ENCODE data around the gene CHST6.
"Not testable (repeated sequence)": the region's sequence is repeated elsewhere in the genome, so short reads cannot be mapped to it uniquely, and the experiment has no call there.

Gene CHST6

DNA sequence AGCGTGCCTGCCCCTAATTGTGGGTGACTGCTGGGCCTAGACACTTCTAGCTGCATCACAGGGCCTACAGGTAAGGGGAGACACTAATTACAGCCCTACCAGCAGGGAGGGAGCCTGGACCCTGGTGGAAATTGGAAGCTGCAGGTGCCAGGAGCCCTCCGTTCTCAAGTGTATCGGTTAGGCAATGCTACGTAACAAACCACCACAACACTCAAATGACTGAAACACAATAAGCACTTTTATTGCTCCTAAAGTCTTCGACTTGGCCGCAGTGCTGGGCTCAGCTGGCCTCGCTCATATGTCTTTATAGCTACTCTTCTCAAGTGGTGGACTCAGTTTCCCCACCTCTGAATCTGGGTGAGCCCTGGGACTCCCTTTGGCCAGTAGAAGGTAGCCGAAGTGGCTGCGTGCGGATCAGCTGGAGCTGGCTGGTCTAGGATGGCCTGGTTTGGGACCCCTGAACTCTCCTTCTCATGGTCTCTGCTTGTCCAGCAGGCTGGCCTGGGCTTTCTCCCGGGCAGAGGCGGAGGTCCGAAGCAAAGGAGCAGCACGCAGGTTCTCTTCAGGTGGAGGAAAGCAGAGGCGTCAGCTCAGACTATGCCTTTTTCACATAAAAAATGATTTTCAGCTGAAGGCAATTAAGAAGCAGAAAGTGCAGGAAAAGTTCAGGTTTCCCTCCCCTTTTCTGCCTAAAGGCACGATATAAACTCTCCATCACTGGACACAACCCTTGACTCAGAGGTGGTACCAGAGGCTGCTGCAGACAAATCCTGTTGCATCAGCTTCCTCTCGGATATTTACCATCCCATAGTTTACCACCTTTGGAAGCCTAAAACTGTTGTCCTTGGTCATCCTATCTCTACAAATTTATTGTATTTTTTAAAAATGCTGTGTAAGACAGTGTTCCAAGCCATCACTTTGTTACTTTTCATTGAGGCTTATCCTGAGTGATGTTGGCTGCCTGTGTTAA is 22.0 kb downstream of the CHST6 start:
- no peak for DNase-seq

DNA sequence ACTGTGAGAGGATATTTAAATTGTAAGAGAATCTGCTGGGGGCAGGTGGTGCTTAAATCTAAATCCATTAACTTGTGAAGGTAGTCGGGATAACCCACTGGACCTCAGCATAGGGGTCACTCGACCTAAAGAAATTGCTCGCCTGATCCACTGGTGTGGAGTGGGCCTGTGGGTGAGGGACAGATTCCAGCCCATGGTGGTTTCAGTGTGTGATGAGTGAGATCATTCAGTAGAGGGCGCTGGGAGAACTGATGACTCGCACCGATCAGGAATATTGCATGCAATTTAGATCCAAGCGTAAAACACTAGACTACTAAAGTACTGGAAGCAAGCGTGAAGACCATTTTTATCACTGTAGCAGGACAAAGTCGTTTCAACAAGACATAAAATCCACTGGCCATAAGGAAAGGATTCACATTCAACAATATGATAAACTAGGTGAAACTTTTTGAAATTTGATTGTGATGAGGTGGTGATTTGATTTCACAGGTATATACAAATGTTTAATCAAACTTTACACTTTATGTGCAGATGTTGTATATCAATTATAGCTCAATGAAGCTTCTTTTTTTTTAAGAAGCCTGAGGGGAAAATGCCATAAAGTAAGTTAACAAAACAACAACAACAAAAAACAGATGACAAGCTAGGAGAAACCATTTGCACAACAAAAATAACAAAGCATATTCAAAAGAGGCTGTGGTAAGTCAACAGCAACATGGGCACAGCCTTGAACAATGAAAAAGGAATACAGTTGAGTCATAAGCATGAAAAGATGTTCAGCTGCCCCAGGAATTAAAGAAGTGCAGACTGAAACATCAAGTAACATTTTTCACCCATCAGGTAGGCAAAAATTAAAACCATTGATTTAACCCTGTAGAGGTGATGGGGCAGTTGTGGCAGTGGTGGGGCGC is 23.3 kb downstream of the CHST6 start:
- DNase-seq: peak; percentile 71

DNA sequence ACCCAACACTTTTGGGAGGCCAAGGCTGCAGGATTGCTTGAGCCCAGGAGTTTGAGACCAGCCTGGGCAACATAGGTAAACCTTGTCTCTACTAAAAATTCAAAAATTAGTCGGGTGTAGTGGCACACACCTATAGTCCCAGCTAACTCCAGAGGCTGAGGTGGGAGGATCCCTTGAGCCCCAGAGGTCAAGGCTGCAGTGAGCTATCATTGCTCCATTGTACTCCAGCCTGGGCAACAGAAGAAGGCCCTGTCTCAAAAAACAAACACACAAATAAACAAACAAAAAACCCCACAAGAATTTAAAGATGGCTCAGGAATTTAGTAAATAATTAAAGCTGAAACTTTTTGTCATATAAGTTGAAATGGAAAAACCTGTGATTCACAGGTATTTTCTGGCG is 28.5 kb downstream of the CHST6 start:
- DNase-seq: no peak

DNA sequence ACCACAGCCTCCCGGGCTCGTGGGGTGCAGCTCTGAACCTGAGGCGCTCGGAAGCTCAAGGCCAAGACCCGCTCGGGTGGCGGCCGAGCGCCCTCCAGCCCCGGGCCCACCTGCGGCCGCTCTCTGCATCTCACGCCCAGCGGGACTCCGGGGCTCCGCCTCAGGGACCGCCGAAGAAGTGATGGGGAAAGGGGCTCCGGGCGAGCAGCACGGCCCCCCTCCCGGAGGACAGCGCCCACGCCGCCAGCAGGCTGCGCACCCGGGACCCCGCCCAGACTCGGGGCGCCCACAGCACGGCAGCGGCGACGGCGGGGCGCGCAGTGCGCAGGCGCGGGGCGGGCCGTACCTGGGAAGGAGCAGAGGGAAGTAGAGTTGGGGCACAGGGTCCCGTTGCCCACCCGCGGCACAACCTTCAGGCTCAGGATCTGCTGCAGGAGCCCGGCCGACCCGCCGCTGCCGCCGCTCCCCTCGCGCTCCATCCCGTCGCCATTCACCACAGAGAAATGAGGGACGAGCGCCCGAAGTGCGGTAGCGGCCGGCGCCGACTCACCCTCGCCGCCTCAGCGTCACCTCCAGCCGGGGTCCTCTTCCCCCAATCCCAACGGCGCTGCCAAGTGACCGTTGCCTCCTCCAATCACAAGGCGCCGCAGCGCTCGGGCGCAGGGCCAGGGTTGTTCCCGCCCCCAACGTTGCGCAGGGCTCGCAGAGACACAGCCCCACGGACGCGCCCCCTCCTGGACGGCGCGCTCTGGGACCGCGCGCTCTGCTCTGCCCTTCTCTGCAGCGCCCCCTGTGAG is 30.9 kb downstream of the CHST6 start, which contains the start of gene TMEM170A:
Gene TMEM170A (minus strand): TSS at position 568 of the 797 bp plus-strand sequence. CDS start 89 bp downstream, at position 479.
- DNase-seq: peak; percentile 100

DNA sequence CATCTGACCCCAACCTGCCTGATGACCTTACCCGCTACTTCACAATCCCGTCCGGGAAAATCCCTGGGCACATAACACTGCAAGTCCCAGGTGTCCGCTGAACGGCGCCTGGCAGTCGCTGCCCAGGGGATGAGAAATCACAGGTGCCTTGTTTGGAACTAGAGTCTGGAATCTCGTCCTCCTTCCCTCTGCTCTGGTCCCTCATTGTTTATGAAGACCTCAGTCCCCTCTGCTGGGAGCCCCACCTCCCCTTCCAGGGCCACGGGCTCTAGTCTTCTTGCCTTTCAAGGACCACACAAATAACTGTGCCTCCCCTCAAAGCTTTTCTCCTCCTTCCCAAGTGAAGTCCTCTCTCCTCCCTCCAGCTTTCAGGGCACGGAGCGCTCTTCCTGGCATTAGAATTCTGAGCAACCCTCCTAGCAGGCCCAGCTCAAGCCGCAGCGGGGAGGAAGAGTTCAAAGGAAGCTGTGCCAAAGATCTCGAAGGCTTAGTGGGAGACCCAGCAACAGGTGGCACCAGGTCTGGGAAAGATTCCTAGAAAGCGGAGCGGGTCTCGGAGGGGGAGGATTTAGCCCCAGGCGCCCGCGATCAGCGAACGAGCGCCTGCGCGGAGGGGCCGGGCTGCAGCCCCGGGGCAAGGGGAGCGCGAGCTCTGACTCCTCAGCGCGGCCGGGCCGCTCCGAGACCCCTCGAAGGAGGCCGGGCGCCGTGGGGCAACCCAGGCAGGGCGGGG is 31.7 kb downstream of the CHST6 start:
- DNase-seq: peak; percentile 27

DNA sequence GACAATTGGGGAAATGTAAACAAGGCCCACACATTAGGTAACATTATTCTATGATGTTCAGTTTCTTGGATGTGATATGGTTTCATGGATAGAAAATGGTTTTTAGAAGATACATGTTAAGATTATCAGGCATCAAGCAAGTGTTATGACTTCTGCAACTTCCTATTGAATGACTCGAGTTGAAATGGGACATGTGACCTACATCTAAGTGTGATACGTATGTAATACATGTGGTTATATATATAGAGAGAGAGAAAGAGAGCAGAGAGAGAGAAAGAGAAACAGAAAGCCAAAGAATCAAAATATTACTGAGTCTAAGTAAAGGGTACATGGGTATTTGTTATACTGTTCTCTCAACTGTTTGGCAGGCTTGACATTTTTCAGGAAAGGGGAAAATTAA is 32.4 kb downstream of the CHST6 start:
- DNase-seq: peak; percentile 73

DNA sequence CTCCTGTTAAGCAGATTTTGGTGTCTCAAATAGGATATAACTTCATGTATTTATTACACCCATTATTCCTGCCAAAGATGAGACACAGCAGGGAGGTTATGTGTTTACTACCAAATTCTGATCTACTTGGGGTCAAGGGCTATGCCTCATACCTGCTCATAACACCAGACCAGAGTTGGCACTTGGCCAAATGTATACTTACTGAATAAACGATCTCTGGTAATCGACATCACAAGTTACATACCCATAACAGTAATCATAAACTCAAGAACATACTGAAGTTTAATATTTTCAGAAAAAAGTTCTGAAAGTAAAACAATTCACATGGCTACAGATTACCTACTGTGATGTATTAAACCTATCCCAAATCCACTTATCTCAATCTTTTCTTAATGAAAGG is 33.7 kb downstream of the CHST6 start:
- DNase-seq: no peak

DNA sequence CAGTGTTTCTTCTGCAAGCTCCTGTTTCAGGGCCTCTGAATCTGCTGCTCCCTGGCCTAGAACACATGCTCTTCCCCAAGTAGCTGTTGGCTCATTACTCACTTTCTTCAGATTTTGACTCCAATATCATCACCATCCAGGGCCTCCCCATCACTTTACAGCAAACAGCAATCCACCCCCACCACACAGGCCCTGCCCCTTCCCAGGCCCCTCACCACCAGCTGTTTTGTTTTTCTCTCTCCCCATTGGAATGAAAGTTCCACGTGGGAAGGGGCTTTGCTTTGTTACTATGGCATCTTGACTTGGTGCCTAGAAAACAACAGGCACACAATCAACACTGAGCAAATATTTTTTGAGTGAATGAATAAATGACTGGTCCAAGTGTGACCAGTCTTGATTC is 34.8 kb downstream of the CHST6 start:
- no peak for DNase-seq

DNA sequence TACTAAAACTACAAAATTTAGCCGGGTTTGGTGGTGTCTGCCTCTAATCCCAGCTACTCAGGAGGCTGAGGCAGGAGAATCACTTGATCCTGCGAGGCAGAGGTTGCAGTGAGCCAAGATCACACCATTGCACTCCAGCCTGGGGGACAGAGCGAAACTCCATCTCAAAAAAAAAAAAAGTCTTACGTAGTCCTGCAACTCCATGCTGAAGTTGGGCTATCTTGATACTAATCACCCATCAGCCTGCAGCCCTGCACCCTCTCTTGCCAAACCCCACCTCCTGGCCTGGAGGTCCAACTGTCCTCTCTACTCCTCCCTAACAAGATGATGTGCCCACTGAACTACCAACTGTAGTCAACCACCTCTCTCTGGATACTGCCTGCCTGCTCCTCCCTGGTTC is 35.5 kb downstream of the CHST6 start:
- no peak for DNase-seq

DNA sequence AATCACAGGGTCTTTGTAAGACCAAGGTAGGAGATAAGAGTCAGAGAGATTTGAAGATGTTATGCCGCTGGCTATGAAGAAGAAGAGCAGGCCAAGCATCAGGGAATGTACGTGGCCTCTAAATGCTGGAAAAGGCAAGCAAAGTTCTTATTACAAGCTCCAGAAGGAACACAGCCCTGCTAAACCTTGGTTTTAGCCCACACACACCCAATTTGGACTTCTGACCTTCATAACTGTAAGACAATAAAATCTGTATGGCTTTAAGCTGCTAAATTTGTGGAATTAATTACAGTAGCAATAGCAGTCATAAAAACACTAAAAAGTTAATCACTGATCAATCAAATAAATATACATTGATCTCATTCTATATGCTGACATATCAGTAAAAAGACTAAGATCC is 36.8 kb downstream of the CHST6 start:
- DNase-seq: no peak

DNA sequence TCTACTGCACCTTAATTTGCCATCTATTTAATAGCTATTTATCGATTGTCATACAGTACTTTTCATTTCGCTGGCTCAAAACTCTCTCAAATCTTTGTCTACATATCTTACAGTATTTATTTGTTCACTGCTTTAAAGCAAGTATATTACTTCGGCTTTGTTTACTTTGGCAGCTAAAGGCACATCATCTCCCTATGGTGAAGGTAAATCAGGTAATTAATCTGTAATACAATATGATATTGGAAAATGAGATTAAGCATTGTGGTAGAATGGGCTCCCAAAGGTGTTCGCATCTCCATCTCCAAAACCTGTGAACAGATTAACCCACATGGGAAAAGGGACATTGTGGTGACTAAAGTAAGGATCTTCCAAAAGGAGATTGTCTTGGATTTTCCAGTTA is 37.2 kb downstream of the CHST6 start:
- no peak for DNase-seq

DNA sequence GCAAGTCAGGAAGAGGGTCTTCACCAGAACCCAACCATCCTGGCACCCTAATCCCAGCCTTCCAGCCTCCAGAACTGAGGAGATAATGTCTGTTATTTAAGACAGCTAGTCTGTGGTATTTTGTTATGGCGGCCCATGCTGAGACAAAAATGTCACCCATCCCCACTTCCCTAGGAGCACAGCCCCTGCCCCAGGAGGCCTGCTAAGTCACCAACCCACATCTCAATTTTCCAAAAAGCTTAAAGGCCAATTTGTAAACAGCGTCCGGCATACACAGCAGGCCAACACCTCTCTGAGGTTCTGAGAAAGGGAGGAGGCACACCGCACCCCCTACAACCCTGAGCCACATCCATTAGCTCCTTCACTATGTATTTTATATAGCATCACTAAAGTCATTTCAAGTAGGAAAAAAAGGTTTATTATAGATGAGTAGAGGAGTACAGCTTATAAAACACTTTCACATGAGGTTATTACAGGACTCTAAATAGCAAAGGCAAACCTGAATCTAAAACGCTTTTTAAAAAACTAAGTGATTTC is 37.7 kb downstream of the CHST6 start:
- no peak for DNase-seq

DNA sequence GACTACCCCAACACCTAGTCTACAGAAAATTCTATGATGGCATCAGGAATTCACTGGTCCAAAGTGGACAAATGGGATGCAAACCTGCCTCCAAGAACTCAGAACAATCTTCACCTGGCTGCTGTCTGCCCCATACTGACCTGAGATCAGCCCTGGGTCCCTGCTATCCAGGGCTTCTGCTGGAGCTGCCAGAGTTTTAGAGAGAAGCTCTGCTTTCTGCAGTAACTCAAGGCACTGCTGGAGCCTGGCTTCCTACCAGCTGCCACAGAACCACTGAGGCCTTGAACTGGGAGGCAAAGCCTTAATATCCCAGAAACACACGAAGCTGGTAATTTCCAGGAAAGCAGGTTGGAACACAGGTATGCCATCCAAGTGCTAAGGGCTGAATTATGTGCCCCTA is 38.3 kb downstream of the CHST6 start:
- DNase-seq: no peak

DNA sequence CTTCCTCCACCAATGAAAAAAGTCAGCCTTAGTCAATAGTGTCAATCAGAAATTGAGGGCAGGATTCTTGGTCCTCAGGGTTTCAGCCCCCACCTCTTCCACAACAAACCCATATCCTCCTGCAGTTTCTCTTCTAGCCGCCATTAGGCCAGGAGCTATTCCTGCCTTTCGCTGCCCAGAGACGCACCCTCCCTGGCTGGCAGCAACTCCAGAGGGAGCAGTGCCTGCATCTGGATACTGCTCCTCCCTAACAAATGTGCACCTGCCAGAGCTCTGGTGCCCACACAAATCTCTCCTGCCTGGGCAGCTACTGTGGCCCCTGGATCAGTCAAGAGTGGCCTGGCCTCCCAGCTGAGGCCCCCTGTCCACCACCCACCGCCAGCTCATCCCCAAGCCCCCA is 38.8 kb downstream of the CHST6 start:
- not testable (repeated sequence) for DNase-seq

DNA sequence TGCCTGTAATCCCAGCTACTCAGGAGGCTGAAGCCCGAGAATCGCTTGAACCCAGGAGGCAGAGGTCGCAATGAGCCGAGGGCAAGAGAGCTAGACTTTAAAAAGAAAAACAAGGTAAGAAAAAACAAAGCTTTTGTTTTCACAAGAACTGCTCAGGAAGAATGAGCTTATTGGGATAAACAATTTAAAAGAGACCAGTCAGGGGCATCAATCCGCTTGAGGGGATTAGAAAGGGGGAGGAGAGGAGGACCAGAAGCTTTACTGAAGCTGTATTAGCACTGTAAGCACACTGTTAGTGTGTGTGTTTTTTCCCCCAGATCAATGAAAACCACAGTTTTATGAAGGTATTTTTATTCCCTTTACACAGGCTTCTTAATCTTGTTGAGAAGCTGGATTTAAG is 39.6 kb downstream of the CHST6 start:
- DNase-seq: no peak

DNA sequence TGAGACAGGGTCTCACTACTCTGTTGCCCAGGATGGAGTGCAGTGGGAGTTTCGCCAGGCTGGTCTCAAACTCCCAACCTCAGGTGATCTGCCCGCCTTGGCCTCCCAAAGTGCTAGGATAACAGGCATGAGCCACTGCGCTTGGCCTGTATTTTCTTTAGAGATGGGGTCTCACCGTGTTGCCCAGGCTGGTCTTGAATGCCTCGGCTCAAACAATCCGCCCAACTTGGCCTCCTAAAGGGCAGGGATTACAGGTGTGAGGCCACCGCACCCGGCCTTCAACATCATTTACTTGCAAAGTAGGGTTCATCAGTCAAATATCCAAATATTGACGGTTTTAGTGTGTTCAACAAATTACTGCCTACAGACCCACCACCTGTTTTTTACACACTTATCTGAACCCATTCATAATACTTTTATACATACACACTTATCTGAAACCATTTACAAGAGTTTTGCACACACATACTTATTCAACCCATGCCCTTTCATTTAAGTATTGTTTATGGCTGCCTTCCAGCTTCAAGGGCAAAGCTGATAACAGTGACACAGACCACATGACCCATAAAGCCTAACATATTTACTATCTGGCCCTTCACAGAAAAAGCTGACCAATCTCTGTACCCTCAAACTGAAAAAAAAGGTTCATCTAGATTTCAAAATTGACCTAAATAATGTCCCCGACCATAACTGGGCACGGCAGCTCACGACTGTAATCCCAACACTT is 42.6 kb downstream of the CHST6 start:
- no peak for DNase-seq

DNA sequence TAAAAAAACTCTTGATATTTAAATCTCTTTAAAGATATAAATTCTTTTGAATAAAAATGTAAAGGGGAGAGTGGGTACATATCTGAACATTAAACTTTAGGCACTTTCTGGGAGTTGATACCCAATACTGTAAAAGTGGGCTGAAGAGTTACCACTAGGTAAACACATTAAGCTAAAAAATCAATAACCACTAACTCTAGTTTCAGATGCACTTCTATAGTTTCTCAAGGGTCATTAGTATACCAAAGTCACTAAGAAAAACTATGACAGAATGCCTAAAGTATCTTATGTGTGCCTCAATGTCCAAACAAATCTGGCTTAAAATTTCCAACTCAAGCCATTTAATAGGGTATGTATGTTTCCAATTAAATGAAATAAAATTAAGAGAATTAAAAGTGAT is 48.8 kb downstream of the CHST6 start:
- no peak for DNase-seq

DNA sequence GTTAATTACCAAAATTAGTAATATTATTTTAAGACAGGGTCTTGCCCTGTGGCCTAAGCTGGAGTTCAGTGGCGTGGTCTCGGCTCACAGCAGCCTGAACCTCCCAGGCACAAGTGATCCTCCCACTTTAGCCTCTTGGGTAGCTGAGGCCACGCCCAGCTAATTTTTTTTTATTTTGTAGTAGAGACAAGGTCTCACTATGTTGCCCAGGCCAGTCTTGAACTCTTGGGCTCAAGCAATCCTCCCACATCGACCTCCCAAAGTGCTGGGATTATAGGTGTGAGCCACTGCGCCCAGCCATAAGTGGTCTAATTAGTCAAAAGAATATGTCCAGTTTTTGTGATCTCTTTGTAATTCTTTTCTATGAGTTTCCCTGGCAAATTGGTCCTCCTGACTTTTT is 49.9 kb downstream of the CHST6 start:
- no peak for DNase-seq

DNA sequence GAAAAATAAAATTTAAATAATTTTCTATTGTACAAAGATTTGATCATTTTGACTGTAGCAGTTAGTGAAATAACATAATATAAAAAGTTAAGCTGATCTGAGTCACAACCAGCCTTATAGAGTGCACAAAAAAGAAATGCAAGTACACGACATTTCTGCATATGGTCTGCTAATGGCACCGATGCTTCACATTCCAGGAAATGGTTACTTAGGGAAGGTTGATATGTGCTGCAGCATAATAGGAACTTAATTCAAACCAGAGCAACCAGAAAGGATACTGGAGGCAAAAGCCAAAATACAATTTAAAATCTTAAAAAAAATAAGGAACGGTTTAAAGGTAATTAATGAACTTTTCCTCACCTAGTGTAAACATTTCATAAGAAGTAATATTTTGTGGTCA is 51.9 kb downstream of the CHST6 start:
- no peak for DNase-seq

DNA sequence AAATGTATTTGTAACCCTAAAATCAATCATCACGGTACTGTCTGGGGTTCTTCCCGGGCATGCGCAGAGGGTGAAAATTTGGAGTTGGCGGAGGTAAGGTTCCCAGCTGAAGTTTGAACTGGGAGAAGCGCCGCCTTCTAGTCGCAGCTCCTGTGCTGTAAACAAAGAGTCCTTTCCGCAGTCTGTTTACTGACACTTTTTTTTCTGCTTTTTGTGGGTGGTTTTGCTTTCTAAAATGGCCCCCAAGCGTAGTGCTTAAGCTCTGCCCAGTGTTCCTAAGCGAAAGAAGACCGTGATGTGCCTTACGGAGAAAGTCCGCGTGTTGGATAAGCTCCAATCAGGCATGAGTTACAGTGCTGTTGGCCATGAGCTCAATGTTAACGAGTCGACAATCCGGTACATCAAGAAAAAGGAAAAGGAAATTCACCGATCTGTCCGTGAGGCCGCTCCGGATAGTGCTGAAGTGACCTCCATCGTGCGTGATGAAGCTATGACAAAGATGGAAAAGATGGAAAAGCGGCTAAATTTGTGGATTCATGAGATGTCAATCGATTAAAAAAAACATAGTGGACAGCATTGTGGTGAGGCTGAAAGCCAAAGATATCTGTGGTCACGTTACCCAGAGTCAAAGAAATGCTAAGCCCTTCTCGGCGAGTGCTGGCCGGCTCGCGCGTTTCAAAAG is 61.4 kb downstream of the CHST6 start:
- peak; percentile 90 for DNase-seq
